GM12864 (cell line): ENCODE data around the gene DNMT3A.
A peak's percentile ranks its signal among the peaks of the same experiment; 100 is the strongest.

Experiments
- DNase-seq: peaks from one replicate; pipeline ENCODE4 v3.0.0-alpha.2; 2011; ENCODE audit warnings: low read depth
- H3K4me3 ChIP-seq: 2 replicates; pipeline ENCODE4 v1.5.1; 2011; ENCODE audit warnings: mild to moderate bottlenecking, low read depth, low read length, control low read depth
- CTCF ChIP-seq: IDR thresholded peaks from 2 replicates; pipeline ENCODE4 v1.5.1; 2011; ENCODE audit warnings: low read depth, mild to moderate bottlenecking, moderate library complexity, low read length, control low read depth, inconsistent platforms; ENCODE audit errors: missing control alignments

The DNMT3A gene

GRCh38 chr2:25313711-25314513, 27.8 kb downstream of the DNMT3A start:
- TF ChIP-seq CTCF: no peak
- DNase-seq: no peak
- no peak overlapping the region for H3K4me3 ChIP-seq

- no peak overlapping the region for H3K4me3 ChIP-seq
- no peak for TF ChIP-seq CTCF
- DNase-seq: no peak
These were observed 28.6 kb downstream of the DNMT3A start for GRCh38 chr2:25312958-25313710.

GRCh38 chr2:25311865-25312575, 29.7 kb downstream of the DNMT3A start:
- DNase-seq: no peak
- TF ChIP-seq CTCF: no peak
- H3K4me3 ChIP-seq: no peak overlapping the region

- TF ChIP-seq CTCF: no peak
- no peak for DNase-seq
- no peak overlapping the region for H3K4me3 ChIP-seq
These were observed 30.5 kb downstream of the DNMT3A start for GRCh38 chr2:25310965-25311864.

- no peak for DNase-seq
- H3K4me3 ChIP-seq: no peak overlapping the region
- TF ChIP-seq CTCF: no peak
These were observed 31.1 kb downstream of the DNMT3A start for GRCh38 chr2:25310709-25310964.

GRCh38 chr2:25309402-25309801, 32.3 kb downstream of the DNMT3A start:
- no peak overlapping the region for H3K4me3 ChIP-seq
- no peak for DNase-seq
- peak; percentile 62 for TF ChIP-seq CTCF
